ENCODE data around the gene ROPN1L.

The ROPN1L gene

DNA sequence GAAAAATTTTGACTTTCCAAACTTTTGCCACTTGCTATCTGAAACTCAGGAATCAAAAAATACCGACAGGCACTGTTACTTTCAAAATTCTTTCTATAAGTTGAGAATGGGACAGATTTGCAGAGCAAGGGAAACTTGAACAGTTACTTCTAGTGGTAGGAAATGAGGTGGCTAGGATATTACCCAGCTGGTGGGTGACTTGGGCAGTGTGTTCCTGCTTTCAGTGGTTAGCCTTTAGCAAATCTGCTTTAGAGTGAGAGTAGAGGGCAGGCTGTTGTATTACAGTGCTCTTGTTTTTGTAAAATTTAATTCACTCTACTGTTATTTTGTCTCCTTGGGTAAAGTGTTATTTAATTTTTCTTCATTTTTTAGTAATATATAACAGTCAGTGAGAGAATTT, 40.2 kb upstream of the ROPN1L start:
- TF ChIP-seq, protein P1, sequence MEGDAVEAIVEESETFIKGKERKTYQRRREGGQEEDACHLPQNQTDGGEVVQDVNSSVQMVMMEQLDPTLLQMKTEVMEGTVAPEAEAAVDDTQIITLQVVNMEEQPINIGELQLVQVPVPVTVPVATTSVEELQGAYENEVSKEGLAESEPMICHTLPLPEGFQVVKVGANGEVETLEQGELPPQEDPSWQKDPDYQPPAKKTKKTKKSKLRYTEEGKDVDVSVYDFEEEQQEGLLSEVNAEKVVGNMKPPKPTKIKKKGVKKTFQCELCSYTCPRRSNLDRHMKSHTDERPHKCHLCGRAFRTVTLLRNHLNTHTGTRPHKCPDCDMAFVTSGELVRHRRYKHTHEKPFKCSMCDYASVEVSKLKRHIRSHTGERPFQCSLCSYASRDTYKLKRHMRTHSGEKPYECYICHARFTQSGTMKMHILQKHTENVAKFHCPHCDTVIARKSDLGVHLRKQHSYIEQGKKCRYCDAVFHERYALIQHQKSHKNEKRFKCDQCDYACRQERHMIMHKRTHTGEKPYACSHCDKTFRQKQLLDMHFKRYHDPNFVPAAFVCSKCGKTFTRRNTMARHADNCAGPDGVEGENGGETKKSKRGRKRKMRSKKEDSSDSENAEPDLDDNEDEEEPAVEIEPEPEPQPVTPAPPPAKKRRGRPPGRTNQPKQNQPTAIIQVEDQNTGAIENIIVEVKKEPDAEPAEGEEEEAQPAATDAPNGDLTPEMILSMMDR (IDR thresholded peaks at IDR 0.05; ENCODE audit: low read depth, low read length) = no peak
- no peak overlapping the region for H3K4me3 ChIP-seq (ENCODE audit: low read depth, low read length)

- TF ChIP-seq, protein P1 (IDR thresholded peaks at IDR 0.05; ENCODE audit: low read depth, low read length) = no peak
Observed at GRCh38 chr5:10403829-10404228, 37.9 kb upstream of the ROPN1L start.

DNA sequence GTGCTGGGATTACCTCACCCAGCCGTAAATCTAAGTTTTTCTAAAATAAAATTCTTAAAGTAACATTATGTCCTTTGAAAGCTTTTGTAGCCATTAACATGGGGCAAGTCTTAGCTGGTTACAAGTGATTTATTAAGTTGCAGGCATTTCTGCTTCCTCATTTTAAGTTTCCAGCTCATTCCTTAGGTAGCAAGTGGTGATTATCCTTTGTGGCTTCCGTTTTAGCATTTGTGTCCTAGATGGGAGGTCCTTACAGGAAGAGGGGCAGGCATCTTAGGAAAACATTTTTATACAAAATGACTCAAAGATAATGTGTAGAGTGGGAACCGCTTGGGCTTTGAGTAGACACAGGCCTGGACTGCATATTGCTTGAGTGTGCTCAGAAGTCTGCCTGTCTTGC, 35.0 kb upstream of the ROPN1L start:
- no peak overlapping the region for H3K4me3 ChIP-seq (ENCODE audit: low read depth, low read length)
- TF ChIP-seq, protein P1 (IDR thresholded peaks at IDR 0.05; ENCODE audit: low read depth, low read length) = no peak

More at GRCh38 chr5:10403829-10404228, 37.9 kb upstream of the ROPN1L start:
- H3K4me3 ChIP-seq (ENCODE audit: low read depth, low read length) = no peak overlapping the region

DNA sequence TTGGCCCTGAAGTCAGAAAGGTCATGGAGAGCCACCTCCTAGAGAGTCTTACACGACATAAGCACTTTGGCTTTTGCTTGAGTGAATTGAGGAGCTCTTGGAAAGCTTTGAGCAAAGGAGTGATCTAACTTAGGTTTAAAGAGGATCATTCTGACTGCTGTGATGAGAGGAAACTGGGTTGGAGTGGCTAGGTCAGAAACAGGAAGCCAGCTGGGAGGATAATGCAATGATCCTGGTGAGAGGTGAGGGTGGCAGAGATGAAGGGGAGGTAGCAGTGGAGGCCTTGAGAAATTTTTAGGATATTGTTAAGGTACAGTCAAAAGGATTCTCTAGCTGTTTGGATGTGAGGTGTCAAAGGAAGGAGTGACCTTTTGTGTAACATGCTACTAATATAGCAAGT, 32.2 kb upstream of the ROPN1L start:
- no peak overlapping the region for H3K4me3 ChIP-seq (ENCODE audit: low read depth, low read length)
- TF ChIP-seq, protein P1 (IDR thresholded peaks at IDR 0.05; ENCODE audit: low read depth, low read length) = no peak

DNA sequence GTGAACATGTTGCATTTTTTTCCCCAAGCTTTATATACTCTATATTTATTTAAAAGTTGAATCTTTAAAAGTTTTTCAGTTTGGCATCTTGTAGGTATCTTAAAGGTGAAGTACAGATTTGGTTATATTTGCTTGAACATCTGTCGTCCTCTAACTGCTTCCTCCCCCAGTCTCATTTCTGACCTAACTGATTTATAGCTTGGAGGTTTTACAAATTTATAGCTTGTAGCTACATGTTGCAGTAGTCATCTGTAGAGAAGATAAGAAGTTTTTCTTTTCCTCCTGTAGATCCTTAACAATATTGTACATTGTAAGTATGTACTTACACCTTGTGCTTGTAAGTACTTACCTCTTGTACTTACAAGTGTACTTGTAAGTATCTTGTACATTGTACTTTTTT, 31.0 kb upstream of the ROPN1L start:
- TF ChIP-seq, protein P1 (IDR thresholded peaks at IDR 0.05; ENCODE audit: low read depth, low read length) = no peak
- H3K4me3 ChIP-seq (ENCODE audit: low read depth, low read length) = no peak overlapping the region

- TF ChIP-seq, protein P1 (IDR thresholded peaks at IDR 0.05; ENCODE audit: low read depth, low read length) = no peak
- H3K4me3 ChIP-seq (ENCODE audit: low read depth, low read length) = no peak overlapping the region
Observed at GRCh38 chr5:10411336-10411735, 30.3 kb upstream of the ROPN1L start.

- TF ChIP-seq, protein P1 (IDR thresholded peaks at IDR 0.05; ENCODE audit: low read depth, low read length) = no peak
- no peak overlapping the region for H3K4me3 ChIP-seq (ENCODE audit: low read depth, low read length)
Observed at GRCh38 chr5:10416868-10417267, 24.8 kb upstream of the ROPN1L start.

All from WI38 (cell line).